Measurements from ENCODE around the gene AP3D1.

The AP3D1 gene

GRCh38 chr19:2168619-2169424, 17.5 kb upstream of the AP3D1 start:
- Histone ChIP-seq H3K9me3 (no peaks in the 10 kb centered on the region), H3K4me1 (peaks cover 45% of the 10 kb centered on the region), H3K27me3 (no peaks in the 10 kb centered on the region), H3K36me3 (peaks cover 13% of the 10 kb centered on the region), H3K4me3 (ENCODE audit: low read depth, low read length) (no peak overlapping the region)
- peak; percentile 88 for DNase-seq
- no peak for TF ChIP-seq CTCF (IDR thresholded peaks at IDR 0.05; ENCODE audit: low read depth, low read length)

DNA sequence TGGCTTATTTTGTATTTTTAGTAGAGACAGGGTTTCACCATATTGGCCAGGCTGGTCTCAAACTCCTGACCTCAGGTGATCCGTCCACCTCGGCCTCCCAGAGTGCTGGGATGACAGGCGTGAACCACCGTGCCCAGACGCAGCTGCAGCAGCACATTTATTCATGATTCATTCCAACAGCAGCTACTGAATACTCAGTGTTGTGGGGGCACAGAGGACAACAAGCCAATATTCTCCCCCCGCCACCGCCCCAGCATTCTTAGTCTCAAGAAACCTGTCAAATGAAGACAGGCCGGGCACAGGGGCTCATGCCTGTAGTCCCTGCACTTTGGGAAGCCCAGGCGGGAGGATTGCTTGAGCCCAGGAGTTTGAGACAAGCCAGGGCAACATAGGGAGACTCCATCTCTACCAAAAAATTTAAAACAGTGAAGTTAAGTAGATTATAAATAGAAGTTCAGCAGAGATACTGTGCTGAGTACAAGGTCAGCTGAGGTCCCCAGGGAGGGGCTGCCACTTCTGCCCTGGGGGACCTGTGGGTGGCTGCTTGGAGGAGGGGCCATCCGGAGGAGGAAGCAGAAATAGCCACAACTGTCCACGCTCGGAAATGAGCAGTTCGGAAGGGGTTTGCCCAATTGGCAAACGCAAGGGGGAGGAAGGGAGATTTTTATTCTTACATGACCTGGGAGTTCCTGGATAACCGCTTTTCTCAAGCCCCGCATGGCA, 16.7 kb upstream of the AP3D1 start:
- H3K4me1 ChIP-seq = peaks cover 42% of the 10 kb centered on the region
- H3K9me3 ChIP-seq = no peaks in the 10 kb centered on the region
- peaks cover 5% of the 10 kb centered on the region for H3K36me3 ChIP-seq
- DNase-seq = no peak
- TF ChIP-seq CTCF (IDR thresholded peaks at IDR 0.05; ENCODE audit: low read depth, low read length) = no peak
- no peak overlapping the region for H3K4me3 ChIP-seq (ENCODE audit: low read depth, low read length)
- no peaks in the 10 kb centered on the region for H3K27me3 ChIP-seq

GRCh38 chr19:2166741-2167738, 15.7 kb upstream of the AP3D1 start:
- no peak for TF ChIP-seq CTCF (IDR thresholded peaks at IDR 0.05; ENCODE audit: low read depth, low read length)
- peak overlapping the region; percentile 34 for H3K4me3 ChIP-seq (ENCODE audit: low read depth, low read length)
- no peaks in the 10 kb centered on the region for H3K27me3 ChIP-seq
- H3K4me1 ChIP-seq = peaks cover 41% of the 10 kb centered on the region
- H3K9me3 ChIP-seq = no peaks in the 10 kb centered on the region
- DNase-seq = peak; percentile 90
- peaks cover 3% of the 10 kb centered on the region; the same call in 1 of the 2 replicates for H3K36me3 ChIP-seq

GRCh38 chr19:2164020-2164998, 12.9 kb upstream of the AP3D1 start:
- no peak for DNase-seq
- no peaks in the 10 kb centered on the region; the same call in 1 of the 2 replicates for H3K36me3 ChIP-seq
- peaks cover 19% of the 10 kb centered on the region for H3K4me1 ChIP-seq
- no peaks in the 10 kb centered on the region for H3K27me3 ChIP-seq
- TF ChIP-seq CTCF (IDR thresholded peaks at IDR 0.05; ENCODE audit: low read depth, low read length) = no peak
- H3K4me3 ChIP-seq (ENCODE audit: low read depth, low read length) = peak overlapping the region; percentile 67
- H3K9me3 ChIP-seq = no peaks in the 10 kb centered on the region

DNA sequence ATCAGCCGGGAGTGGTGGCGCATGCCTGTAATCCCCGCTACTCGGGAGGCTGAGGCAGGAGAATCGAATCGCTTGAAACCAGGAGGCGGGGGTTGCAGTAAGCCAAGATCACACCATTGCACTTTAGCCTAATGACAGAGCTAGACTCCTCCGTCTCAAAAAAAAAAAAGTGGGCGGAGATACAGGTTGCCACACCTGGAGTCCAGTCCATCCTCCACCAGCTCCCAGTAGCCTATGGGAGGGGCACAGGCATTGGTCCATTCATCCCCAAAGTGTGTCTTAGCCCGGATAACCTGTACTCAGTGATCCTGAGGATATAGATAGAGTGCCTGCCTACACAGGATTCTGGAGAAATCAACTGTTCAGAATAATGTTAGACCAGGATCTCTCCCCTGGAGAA, 9.0 kb upstream of the AP3D1 start:
- H3K4me3 ChIP-seq (ENCODE audit: low read depth, low read length) = no peak overlapping the region
- DNase-seq = no peak
- no peak for TF ChIP-seq CTCF (IDR thresholded peaks at IDR 0.05; ENCODE audit: low read depth, low read length)
- no peaks in the 10 kb centered on the region for H3K27me3 ChIP-seq
- no peaks in the 10 kb centered on the region for H3K9me3 ChIP-seq
- no peaks in the 10 kb centered on the region for H3K4me1 ChIP-seq
- no peaks in the 10 kb centered on the region for H3K36me3 ChIP-seq

Data from BE2C (cell line).